HL-60 (cell line): ENCODE measurements around the gene BMERB1.
"Not testable (repeated sequence)": the region's sequence is repeated elsewhere in the genome, so short reads cannot be mapped to it uniquely, and the experiment has no call there.

Source experiments
- GABPA ChIP-seq: IDR thresholded peaks from 2 replicates; pipeline ENCODE4 v1.6.1; 2012; ENCODE audit warnings: low read depth
- POLR2AphosphoS5 ChIP-seq: IDR thresholded peaks from 2 replicates; pipeline ENCODE4 v1.6.1; 2012; ENCODE audit warnings: low read depth
- SPI1 ChIP-seq: IDR thresholded peaks from 2 replicates; pipeline ENCODE4 v1.6.1; 2012; ENCODE audit warnings: low read depth, mild to moderate bottlenecking, borderline replicate concordance
- TF ChIP-seq, protein P1 (sequence below): IDR thresholded peaks from one replicate; pipeline ENCODE4 v1.5.1; 2011; ENCODE audit warnings: low read length, control low read depth, inconsistent platforms; ENCODE audit not compliant: insufficient read depth
- TF ChIP-seq, protein P2 (sequence below): IDR thresholded peaks from 2 replicates; pipeline ENCODE4 v1.6.1; 2012; ENCODE audit warnings: low read depth; ENCODE audit not compliant: insufficient replicate concordance

DNA sequence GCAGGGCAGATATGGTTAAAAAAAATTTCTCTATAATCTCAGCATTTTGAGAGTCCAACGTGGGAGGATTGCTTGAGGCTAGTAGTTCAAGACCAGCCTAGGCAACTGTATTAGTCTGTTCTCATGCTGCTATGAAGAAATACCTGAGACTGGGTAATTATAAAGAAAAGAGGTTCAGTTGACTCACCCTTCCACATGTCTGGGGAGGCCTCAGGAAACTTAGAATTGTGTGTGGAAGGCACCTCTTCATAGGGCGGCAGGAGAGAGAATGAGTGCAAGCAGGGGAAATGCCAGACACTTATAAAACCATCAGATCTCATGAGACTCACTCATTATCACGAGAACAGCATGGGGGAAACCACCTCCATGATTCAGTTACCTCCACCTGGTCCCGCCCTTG, 42.6 kb downstream of the BMERB1 start:
- not testable (repeated sequence) for TF ChIP-seq SPI1, POLR2AphosphoS5, GABPA
- TF ChIP-seq, protein P1, sequence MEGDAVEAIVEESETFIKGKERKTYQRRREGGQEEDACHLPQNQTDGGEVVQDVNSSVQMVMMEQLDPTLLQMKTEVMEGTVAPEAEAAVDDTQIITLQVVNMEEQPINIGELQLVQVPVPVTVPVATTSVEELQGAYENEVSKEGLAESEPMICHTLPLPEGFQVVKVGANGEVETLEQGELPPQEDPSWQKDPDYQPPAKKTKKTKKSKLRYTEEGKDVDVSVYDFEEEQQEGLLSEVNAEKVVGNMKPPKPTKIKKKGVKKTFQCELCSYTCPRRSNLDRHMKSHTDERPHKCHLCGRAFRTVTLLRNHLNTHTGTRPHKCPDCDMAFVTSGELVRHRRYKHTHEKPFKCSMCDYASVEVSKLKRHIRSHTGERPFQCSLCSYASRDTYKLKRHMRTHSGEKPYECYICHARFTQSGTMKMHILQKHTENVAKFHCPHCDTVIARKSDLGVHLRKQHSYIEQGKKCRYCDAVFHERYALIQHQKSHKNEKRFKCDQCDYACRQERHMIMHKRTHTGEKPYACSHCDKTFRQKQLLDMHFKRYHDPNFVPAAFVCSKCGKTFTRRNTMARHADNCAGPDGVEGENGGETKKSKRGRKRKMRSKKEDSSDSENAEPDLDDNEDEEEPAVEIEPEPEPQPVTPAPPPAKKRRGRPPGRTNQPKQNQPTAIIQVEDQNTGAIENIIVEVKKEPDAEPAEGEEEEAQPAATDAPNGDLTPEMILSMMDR = not testable (repeated sequence)
- TF ChIP-seq, protein P2, sequence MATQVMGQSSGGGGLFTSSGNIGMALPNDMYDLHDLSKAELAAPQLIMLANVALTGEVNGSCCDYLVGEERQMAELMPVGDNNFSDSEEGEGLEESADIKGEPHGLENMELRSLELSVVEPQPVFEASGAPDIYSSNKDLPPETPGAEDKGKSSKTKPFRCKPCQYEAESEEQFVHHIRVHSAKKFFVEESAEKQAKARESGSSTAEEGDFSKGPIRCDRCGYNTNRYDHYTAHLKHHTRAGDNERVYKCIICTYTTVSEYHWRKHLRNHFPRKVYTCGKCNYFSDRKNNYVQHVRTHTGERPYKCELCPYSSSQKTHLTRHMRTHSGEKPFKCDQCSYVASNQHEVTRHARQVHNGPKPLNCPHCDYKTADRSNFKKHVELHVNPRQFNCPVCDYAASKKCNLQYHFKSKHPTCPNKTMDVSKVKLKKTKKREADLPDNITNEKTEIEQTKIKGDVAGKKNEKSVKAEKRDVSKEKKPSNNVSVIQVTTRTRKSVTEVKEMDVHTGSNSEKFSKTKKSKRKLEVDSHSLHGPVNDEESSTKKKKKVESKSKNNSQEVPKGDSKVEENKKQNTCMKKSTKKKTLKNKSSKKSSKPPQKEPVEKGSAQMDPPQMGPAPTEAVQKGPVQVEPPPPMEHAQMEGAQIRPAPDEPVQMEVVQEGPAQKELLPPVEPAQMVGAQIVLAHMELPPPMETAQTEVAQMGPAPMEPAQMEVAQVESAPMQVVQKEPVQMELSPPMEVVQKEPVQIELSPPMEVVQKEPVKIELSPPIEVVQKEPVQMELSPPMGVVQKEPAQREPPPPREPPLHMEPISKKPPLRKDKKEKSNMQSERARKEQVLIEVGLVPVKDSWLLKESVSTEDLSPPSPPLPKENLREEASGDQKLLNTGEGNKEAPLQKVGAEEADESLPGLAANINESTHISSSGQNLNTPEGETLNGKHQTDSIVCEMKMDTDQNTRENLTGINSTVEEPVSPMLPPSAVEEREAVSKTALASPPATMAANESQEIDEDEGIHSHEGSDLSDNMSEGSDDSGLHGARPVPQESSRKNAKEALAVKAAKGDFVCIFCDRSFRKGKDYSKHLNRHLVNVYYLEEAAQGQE = not testable (repeated sequence)
